Type B pancreatic cell (in vitro differentiated cells): Measurements from ENCODE around the gene HOXB6. TPM values are rescaled to one million over a fixed set of nuclear protein-coding genes. Genes with fewer than 3 reads are reported as not detected.

Experiments used
- DNase-seq: peaks from one replicate; pipeline ENCODE4 v3.0.0; 2021; ENCODE audit warnings: mixed read lengths; ENCODE audit not compliant: unreplicated experiment; ENCODE audit errors: extremely low spot score
- H3K27ac Mint-ChIP-seq: 2 replicates; pipeline ENCODE4 v1.8.0; 2021; ENCODE audit warnings: mild to moderate bottlenecking, mixed read lengths
- H3K27me3 Mint-ChIP-seq: 2 replicates; pipeline ENCODE4 v1.8.0; 2021; ENCODE audit warnings: mixed read lengths
- H3K36me3 Mint-ChIP-seq: 2 replicates; pipeline ENCODE4 v1.8.0; 2021; ENCODE audit warnings: mixed read lengths
- H3K4me1 Mint-ChIP-seq: one replicate; pipeline ENCODE4 v1.8.0; 2021; ENCODE audit warnings: mixed read lengths; ENCODE audit not compliant: unreplicated experiment
- H3K4me3 Mint-ChIP-seq: 2 replicates; pipeline ENCODE4 v1.8.0; 2021; ENCODE audit warnings: mild to moderate bottlenecking, mixed read lengths
- H3K9me3 Mint-ChIP-seq: 2 replicates; pipeline ENCODE4 v1.8.0; 2021; ENCODE audit warnings: mixed read lengths
- CTCF ChIP-seq: fragments of 200-600 bp; sonication (generic); conservative IDR thresholded peaks from 2 replicates; pipeline ENCODE4 v1.5.0; 2021; ENCODE audit warnings: antibody characterized with exemption, mild to moderate bottlenecking
- total RNA-seq: library from RNA; stranded (reverse); gene quantifications from 2 replicates; pipeline ENCODE4 v1.2.1, GENCODE V29; 2021; ENCODE audit warnings: low replicate concordance

The HOXB6 gene
- total RNA-seq, 1 donor from 2014 or later: 20.3 TPM

- no peak for DNase-seq
- Mint-ChIP-seq H3K36me3 (no peaks in the 10 kb centered on the region), H3K9me3 (no peaks in the 10 kb centered on the region), H3K27ac (peak overlapping the region; percentile 44), H3K27me3 (peaks cover 96% of the 10 kb centered on the region), H3K4me3 (no peak overlapping the region), H3K4me1 (peaks cover 4% of the 10 kb centered on the region)
- TF ChIP-seq CTCF: no peak
Measured at GRCh38 chr17:48642059-48642842, 37.5 kb upstream of the HOXB6 start.

DNA sequence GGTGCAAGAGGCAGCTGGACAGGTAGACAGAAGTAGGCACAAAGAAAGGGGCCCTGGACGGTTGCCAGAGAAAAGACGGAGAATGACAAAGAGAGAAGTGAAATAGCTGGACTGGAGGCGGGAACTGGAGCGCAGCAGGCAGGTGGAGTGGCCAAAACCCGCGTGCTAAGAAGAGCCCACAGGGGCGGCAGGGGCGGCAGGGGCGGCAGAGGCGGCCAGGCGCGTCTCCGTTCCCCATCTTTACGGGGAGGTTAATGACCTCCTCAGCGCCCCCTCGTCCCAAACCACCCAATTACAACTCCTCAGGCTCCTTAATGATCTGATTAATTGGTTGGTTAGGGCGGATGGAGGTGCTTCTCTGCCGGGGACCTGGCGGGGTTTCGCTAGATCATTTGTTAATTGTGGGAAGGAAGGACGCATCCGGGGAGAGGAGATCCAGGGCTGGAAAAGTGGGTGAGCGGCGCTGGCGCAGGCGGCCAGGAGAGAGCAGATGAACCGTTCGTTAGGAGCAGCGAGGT, 36.8 kb upstream of the HOXB6 start:
- DNase-seq: no peak
- H3K36me3 Mint-ChIP-seq: no peaks in the 10 kb centered on the region
- H3K27ac Mint-ChIP-seq: peak overlapping the region; percentile 44
- H3K4me3 Mint-ChIP-seq: no peak overlapping the region
- no peak for TF ChIP-seq CTCF
- H3K9me3 Mint-ChIP-seq: no peaks in the 10 kb centered on the region
- no peaks in the 10 kb centered on the region for H3K4me1 Mint-ChIP-seq
- H3K27me3 Mint-ChIP-seq: peaks cover 98% of the 10 kb centered on the region

- peaks cover 100% of the 10 kb centered on the region for H3K27me3 Mint-ChIP-seq
- no peaks in the 10 kb centered on the region for H3K4me1 Mint-ChIP-seq
- no peaks in the 10 kb centered on the region for H3K9me3 Mint-ChIP-seq
- H3K36me3 Mint-ChIP-seq: no peaks in the 10 kb centered on the region
- no peak overlapping the region for H3K4me3 Mint-ChIP-seq
- DNase-seq: no peak
- TF ChIP-seq CTCF: no peak
- H3K27ac Mint-ChIP-seq: no peak overlapping the region
Measured at GRCh38 chr17:48640858-48641180, 36.0 kb upstream of the HOXB6 start.

DNA sequence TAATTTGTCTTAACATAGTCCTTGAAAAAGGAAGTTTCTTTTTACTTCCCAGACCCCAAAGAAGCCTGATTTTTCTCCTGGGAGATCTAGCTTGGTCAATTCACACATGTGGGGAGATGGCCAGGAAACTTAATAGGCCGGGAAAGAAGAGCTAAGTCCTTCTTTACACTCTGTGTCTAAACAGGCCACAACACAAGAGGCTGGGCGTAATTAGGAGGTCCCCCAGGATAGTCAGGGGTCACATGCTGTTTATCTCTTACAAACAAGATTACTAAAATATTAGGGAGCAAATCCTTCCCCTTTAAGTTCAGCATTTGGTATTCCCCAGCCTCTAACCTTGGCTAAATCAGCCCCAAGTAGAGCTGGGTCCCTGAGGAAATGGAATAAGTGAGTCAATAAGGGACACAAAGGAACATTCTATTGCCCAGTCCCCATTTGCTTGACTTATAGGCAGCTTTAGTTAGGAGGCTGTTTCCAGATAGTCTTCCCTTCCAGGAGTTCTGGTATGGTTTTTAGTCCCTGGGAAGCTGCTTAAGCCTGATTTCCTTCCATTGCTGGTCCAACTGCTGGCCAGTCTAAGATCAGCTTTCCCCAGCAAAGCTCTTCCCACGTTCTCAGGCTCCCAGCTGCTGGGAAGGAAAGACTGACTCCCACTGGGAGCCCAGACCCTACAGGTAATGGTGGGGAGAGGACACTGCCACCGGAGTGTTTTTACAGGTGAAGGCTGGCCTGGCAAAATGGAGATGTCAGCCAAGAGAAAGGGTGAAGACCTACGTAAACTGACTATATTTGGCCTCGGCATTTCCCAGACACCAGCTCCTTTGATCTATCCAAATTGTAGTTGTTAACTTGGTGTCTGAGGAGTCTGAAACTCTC, 35.4 kb upstream of the HOXB6 start:
- Mint-ChIP-seq H3K36me3 (no peaks in the 10 kb centered on the region), H3K4me1 (no peaks in the 10 kb centered on the region), H3K4me3 (no peak overlapping the region), H3K27ac (no peak overlapping the region), H3K27me3 (peaks cover 100% of the 10 kb centered on the region), H3K9me3 (no peaks in the 10 kb centered on the region)
- TF ChIP-seq CTCF: no peak
- no peak for DNase-seq

GRCh38 chr17:48639136-48639535, 34.4 kb upstream of the HOXB6 start:
- H3K36me3 Mint-ChIP-seq: no peaks in the 10 kb centered on the region
- DNase-seq: no peak
- no peaks in the 10 kb centered on the region for H3K4me1 Mint-ChIP-seq
- no peak for TF ChIP-seq CTCF
- H3K4me3 Mint-ChIP-seq: no peak overlapping the region
- H3K9me3 Mint-ChIP-seq: no peaks in the 10 kb centered on the region
- H3K27ac Mint-ChIP-seq: no peak overlapping the region
- H3K27me3 Mint-ChIP-seq: peaks cover 100% of the 10 kb centered on the region
